Stimulated activated naive CD4-positive, alpha-beta T cell treated with Interleukin-2 at 50 U/mL for 16 hours (primary cell): ENCODE results near the gene LHB.
A peak's percentile ranks its signal among the peaks of the same experiment; 100 is the strongest.
"Not testable (repeated sequence)": the region's sequence is repeated elsewhere in the genome, so short reads cannot be mapped to it uniquely, and the experiment has no call there.

Source experiments
- DNase-seq: peaks from one replicate; lab custom pipeline; 2025; lab: John Stamatoyannopoulos, UW

LHB gene

DNA sequence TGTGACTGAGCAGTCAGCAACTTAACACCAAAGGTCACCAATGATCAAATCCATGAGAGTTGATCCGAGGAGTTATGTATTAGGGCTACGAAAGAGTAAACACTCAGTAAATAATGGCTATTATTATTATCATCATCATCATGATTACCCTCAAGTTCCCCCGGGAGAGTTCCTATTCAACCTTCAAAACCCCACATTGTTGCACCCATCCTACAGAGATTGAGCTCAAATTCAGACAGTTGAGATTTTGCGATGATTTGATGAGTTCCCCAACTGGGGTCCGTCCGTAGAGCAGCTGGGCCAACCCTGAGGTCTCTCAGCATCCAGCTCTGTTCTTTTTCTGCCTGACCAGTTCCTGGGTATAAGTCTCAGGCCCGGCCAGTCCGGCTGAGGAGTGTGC, 21.2 kb upstream of the LHB start:
- not testable (repeated sequence) for DNase-seq

DNA sequence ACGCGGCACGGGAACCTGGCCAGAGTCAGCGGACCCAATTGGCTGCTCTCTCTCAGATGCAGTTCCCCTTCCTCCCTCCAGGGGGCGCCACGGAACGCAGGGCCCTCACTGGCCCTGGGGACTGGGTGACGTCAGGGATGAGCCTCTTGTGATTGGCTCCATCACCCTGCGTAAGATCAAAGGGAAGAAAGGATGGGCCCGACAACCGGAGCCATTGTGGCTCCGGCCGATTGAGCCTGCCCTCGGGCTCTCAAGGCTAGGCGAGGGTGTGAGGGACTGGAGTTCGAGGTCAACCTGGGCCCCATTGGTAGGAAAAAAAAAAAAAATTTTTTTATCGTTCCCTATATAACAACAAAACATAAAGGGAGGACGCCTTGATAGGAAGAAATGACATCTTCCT, 19.9 kb upstream of the LHB start, which contains the start of gene CGB1:
CGB1 (minus strand) TSS at position 81 of the 400 bp plus-strand sequence. CDS start 184 bp downstream, outside the sequence.
- DNase-seq: peak; percentile 26

DNA sequence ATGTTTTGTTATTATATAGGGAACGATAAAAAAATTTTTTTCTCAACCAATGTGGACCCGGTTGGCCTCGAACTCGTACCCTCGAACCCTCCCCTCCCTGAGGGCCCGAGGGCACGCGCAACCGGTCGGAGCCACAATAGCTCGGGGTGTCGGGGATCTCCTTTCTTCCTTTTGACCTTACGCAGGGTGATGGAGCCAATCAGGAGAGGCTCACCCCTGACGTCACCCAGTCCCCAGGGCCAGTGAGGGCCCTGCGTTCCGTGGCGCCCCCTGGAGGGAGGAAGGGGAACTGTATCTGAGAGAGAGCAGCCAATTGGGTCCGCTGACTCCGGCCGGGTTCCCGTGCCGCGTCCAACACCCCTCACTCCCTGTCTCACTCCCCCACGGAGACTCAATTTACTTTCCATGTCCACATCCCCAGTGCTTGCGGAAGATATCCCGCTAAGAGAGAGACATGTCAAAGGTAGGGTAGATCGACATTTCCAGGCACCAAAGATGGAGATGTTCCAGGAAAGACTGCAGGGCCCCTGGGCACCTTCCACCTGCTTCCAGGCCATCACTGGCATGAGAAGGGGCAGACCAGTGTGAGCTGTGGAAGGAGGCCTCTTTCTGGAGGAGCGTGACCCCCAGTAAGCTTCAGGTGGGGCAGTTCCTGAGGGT, 14.9 kb upstream of the LHB start, which contains the start of gene CGB2:
CGB2 (plus strand) TSS at position 249 of the 660 bp plus-strand sequence; CDS start at position 455, 206 bp downstream.
- DNase-seq: peak; percentile 36

DNA sequence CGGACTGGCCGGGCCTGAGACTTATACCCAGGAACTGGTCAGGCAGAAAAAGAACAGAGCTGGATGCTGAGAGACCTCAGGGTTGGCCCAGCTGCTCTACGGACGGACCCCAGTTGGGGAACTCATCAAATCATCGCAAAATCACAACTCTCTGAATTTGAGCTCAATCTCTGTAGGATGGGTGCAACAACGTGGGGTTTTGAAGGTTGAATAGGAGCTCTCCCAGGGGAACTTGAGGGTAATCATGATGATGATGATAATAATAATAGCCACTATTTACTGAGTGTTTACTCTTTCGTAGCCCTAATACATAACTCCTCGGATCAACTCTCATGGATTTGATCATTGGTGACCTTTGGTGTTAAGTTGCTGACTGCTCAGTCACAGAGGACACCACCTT, 13.4 kb upstream of the LHB start:
- not testable (repeated sequence) for DNase-seq

DNA sequence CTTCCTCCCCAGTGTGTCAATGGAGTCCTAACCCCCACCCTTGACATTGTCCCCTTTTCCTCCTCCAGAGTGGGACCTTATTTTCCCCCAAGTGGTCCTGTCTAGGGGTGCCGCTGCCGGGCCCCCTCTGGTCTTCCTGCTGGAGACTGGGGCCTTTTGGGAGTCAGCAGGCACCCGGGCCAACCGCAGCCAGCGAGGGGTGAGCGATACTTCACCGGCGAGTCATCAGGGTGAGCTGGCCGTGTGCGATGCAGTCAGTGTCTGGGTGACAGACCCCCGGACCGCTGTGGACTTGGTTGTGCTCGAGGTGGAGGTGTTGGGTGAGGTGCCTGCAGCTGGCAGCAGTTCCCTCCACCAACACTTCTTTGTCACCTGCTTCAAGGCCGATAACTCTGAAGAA, 12.9 kb upstream of the LHB start:
- not testable (repeated sequence) for DNase-seq

DNA sequence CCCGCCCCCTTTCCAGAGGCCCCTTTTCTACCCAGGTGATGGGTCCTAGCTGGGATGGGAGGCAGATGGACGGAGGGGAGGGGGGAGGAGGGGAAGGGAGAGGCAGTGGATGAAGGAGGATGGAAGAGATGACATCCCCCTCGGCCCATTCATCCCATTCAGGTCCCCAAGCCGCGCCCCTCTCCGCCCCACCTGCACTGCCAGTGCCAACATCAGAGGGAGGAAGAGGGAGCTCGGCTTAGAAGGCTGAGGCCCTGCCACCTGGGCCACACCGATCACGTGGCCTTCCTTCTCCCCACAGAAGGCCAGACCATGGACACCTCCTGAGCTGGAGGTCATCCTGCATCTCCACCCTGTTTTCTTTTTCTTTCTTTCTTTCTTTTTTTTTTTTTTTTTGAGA, 11.8 kb upstream of the LHB start:
- DNase-seq: not testable (repeated sequence)

DNA sequence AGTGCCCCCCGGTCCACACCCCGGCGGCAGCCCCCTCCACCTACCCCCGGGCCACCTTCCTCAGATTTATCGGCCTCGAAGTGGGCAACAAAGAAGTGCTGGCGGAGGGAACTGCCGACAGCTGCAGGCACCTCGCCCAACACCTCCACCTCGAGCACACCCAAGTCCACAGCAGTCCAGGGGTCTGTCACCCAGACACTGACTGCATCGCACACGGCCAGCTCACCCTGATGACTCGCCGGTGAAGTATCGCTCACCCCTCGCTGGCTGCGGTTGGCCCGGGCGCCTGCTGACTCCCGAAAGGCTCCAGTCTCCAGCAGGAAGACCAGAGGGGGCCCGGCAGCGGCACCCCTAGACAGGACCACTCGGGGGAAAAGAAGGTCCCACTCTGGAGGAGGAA, 8.7 kb upstream of the LHB start:
- not testable (repeated sequence) for DNase-seq

DNA sequence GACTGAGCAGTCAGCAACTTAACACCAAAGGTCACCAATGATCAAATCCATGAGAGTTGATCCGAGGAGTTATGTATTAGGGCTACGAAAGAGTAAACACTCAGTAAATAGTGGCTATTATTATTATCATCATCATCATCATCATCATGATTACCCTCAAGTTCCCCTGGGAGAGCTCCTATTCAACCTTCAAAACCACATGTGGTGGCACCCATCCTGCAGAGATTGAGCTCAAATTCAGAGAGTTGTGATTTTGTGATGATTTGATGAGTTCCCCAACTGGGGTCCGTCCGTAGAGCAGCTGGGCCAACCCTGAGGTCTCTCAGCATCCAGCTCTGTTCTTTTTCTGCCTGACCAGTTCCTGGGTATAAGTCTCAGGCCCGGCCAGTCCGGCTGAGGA, 8.2 kb upstream of the LHB start:
- not testable (repeated sequence) for DNase-seq

DNA sequence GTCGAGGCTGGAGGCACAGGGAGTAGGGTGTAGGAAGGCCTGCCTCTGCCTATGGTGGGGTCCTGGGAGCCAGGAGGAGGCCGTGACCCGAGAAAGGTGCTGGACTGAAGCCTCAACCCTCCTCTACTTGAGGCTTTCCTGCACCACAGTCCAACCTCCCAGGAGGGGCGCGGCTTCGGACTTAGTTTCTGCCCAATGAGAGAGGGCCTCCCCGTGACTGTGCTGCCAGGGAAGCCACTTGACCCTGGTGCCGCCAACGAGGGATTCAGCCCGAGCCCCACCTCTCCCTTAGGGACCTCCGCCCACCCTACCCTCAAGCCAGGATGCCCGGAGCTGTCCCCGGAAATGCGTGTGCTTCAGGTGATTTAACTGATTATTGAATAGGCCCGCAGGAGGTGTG, 7.3 kb upstream of the LHB start, which contains the start of gene CGB3:
CGB3 (minus strand) TSS at position 101 of the 400 bp plus-strand sequence. CDS start 362 bp downstream, outside the sequence.
- DNase-seq: not testable (repeated sequence)

DNA sequence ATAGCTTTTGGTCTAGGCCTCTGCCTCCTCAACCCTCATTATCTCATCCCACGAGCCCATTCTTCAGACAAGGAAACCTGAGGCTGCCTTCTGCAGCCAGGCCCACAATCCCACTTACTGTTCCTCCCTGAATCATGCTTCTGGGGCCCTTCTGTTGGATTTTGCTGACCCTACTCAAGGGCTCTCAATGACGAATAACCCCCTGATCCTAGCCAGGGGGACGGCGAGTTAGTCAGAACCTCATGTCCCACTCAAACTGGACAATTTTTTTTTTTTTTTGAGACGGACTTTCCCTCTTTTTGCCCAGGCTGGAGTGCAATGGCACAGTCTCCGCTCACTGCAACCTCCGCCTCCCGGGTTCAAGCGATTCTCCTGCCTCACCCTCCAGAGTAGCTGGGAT, 5.2 kb upstream of the LHB start:
- no peak for DNase-seq

DNA sequence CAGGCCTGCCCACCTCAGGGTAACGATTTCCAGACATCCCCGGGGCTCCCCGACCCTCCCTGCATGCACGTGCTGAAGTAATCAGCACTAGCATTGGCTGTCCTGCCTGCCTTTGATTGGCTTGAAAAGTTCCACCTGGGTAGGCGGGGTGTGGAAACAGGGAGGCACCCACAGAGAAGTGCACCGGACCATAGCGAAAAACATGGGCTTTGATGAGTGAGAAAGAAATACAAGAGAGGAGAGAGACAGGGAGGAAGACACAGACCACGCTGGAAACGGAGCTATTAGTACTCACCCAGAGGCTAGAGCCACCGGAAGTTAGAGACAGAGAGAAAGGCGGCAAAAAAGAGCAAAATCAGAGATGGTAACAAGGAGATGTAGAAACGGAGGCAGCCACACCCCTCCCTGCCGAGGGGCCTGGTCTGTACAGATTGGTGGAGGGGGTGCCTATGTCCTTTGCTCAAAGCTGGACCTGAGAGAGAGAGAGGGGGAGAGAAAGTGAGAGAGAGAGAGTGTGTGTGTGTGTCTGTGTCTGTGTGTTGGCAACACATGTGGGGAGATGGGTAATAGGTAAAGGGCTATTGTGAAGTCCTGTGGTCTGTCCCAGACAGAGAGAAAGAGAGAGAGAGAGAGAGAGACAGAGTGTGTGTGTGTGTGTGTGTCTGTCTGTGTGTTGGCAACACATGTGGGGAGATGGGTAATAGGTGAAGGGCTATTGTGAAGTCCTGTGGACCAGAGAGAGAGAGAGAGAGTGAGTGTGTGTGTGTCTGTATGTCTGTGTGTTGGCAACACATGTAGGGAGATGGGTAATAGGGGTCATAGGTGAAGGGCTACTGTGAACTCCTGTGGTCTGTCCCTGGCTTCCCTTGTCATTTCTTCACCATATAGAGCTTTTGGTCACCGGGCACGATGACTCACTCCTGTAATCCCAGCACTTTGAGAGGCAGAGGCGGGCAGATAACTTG, 4.3 kb upstream of the LHB start:
- no peak for DNase-seq

DNA sequence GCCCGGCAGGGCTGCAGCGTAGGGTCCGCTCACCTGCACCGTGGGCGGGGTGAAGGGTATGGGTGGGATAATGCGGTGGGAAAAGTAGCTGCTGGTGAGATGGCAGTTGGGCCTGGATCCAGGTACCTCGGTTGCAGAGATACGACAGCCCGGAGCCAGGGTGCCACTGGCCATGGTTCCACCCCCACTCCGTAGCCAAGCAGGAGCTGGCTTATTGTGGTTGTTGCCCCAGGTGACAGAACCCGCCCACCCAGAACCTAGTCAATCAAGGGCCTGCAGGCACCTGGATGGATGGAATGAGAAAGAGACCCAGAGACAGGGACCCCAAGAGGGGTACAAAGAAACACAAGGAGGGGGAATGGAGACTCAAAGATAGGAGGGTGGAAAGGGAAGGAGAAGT, 3.5 kb upstream of the LHB start:
- no peak for DNase-seq

DNA sequence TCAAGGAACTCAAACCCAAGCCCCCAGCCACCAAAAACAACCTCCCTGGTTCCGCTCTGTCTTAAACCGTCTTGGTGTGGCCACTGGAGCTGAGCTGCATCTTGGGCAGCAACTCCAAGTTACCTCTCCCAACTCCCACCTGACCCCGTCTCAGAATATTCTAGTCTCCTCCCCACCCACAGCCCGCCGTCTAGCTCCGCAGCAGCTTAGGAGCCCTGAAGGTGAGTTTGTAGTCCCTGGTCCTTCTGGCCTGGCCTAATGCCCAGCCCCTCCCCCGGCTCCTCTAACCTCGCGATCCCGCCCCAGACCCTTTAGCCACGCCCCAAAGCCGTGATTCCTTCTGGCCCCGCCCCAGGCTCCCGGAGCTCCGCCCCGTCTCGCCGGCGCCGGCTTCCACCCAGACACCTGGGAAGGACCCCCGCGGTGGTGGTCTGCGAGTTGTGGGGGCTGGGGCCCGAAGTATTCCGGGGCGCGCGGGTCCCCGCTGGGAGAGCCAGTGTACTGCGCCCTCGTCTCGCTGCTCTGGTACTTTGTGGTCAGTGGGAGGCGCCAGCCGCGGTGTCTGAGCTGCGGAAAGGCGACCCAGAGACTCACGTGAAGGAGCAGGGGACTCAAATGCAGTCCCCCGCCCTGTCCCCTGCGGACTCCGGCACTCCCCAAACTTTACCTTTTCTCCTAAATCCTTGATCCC, 2.5 kb upstream of the LHB start:
- peak; percentile 54 for DNase-seq

DNA sequence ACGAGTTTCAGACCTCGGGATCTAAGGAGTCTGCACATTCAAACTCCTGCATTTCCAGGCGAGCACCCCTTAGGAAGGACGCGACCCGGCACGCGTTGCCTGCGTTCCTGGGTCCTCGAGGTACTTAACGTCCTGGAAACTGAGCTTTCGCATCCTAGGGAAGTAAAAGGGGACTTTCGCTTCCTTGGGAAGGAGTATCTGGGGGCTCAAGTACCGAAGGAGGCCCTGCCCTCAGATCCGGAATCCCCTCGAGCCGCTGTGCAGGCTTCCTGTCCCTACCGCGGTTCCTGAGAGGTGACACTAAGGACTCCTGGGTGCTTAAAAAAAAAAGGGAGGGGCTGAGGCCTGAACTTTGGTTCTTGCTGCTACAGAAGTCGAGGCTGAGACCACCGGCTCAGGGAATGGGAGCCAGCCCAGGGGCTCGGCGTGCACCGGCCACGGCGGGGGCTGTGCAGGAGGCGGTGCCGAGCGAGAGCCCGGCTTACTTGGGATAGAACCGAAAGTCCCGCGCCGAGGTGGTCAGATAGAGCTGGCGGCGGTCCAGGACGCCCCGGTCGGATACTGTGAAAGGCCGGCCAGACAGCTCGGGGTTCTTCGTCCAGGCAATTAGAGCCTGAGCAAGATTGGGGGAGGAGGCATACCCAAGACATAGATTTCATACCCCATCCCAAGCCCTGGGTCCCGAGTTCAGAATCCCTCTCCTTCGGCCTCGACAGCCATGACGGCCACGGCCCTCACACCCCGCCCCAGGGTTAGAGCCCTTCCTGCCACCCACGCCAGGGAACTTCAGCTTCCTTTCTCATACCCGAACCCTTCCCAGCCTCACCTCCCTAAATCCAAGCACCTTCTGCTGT, 1.7 kb upstream of the LHB start:
- peak; percentile 7 for DNase-seq

DNA sequence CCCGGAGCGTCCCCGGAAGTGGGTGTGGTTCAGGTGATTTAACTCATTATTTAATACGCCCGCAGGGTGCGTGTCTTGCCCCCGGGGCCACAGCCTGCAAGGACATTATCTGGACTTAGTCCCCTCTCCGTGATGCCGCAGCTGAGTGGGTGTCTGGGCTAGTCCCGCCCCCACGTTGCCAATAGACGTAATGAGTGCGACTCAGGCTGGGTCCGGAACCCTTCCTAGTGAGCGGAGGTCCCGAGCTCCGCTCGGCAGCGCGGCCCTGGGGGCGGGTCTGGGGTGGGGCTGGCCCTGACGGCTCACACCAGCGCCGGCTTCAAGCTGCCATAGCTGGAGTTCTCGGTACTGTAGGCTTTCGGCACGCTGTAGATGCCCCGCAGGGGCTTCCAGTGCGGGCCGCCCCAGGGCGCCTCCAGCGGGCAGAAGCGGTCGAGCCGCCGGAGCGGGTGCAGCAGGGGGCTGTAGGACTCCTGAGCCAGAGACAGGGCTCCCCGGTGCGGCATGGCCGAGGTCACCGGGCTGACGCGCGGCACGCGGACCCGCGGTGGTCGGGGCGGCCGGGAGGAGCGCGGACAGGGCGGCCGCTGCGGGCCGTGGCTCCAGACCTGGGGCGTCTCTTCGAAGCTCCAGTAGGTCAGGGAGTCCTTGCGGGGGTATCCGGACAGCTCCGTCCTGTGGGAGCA, 918 bp upstream of the LHB start:
- peak; percentile 43 for DNase-seq

DNA sequence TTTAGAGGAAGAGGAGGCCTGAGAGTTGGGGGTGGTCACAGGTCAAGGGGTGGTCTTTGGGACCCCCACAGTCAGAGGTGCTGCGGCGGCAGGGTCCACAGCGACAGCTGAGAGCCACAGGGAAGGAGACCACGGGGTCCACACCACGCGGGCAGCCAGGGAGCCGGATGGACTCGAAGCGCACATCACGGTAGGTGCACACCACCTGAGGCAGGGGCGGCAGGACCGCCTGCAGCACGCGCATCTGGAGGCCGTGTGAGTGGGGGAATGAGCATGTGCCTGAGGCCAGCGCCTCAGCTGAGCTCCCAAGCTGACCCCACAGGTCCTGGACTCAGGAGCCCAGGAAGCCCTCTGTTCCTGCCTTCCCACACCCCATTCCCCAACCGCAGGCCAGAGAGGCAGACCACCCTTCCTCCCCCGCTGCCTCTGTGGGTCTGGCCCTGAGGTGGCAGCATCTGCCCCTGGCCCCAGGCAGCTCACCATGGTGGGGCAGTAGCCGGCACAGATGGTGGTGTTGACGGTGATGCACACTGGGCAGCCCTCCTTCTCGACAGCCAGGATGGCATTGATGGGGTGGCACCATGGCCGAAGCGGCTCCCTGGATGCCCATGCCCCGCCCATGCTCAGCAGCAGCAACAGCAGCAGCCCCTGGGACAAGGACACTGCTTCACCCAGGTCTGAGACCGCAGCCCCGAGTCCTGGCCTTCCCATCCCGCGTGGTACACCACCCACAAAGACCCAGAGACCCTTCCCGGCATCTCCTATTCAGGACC, 638 bp downstream of the LHB start:
- DNase-seq: no peak

DNA sequence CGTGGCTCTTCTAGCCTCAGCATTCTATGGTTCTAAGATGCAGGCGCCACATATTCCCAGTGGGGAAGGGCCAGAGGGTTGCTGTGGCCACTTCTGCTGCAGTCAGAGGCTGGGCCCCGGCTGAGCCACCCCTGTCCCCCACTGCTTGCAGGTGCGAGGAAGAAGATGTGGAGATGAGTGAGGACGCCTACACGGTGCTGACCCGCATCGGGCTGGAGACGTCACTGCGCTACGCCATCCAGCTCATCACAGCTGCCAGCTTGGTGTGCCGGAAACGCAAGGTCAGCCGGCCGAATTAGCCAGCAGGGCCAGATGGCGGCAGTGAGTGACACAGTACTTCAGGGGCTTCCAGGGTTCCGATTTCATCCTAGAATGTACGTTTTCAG, 2.0 kb downstream of the LHB start:
- DNase-seq: no peak

DNA sequence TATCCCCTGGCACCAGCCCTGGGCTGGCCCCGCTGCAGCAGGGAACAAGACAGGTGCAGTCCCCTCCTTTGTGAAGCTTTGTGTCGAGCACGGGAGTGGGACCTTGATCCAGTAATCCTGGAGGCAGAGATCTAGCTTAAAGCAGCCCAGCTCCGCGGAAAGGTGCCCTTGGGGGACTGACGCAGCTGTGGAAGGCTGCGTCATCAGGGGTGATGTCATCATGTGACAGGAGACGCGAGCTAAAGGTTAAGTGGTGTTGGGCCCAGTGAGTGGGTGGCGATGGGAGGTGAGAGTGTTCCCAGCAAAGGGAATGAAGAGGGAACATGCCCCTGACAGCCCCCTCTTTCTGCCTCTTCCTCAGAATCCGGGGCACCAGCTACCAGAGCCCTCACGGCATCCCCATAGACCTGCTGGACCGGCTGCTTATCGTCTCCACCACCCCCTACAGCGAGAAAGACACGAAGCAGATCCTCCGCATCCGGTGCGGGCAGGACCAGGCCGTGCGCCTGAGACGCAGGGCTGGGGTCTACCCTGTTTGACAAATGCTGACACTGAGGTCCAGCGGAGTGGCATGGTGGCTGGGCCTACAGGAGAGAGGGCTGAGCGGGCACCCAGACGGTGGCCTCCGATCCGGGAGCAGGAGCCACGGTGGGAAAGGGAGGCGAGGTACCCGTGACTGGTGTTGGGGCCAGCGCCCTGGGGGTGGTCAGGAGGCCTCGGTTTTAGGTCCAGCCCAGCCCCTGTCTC, 2.6 kb downstream of the LHB start:
- DNase-seq: no peak

DNA sequence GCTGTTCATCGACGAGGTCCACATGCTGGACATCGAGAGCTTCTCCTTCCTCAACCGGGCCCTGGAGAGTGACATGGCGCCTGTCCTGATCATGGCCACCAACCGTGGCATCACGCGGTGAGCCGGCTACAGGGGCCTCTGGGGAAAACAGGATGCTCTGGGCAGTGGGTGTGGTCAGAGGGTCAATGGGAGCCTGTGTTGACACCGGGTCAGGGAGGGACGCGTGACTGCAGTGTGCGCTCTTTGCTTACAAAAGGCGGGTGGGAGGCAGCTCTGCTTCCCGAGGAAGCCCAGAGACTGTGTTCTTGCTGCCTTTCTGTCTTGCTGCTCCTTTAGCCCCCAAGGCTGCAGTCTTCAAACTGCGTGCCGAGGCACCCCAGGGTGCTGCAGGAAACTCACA, 5.7 kb downstream of the LHB start:
- no peak for DNase-seq
